ENCODE results near the gene CASZ1.

- TF ChIP-seq CTCF (IDR thresholded peaks at IDR 0.05) (no peak), POLR2A (IDR thresholded peaks at IDR 0.05) (no peak)
Observed at GRCh38 chr1:10672343-10673050, 123.9 kb downstream of the CASZ1 start.

Data from thyroid gland (tissue), 4 donors.